ENCODE data around the gene SLC39A11. TPM values are rescaled to one million over a fixed set of nuclear protein-coding genes. Genes with fewer than 3 reads are reported as not detected.

The SLC39A11 gene
- total and polyA plus RNA-seq, 2 experiments from 2014 or later: 11.7 to 16.4 TPM

DNA sequence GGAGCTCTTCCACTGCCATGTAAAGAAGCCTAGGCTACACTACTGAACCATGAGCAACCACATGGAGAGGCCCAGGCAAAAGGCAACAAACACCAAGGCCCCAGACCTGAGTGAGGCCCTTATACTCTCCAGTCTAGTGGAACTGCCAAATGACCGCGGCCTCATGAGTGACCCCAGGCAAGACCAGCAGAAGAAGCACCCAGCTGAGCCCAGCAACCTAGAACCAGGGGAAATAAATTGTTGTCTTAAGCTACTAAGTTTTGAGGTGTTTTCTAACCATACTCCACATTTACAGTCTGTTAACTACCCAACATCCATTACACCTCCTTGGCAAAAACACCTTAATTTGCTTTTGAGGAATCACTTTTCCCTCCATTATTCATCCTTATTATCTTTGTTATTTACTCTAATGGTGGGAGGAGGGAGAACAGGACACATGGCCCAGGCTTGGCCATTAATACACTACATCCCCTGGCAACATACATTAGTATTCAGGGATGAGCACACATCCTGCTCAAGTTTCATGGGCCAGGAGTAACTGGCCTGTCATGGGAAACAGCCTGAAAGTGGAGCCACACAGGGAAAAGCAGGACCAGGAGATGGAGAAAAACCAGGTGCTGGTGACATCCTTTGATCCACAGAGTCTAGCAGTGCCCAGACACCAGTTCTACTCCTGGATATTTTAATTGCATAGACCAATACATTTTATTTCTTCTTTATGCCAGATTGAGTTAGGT lies 26.2 kb downstream of the SLC39A11 start:
- H3K27ac ChIP-seq: no peak overlapping the region
- 100% methylated on average over 2 of the region's 2 CpGs for WGBS, 2 experiments (ENCODE audit: low coverage in 1 of 2, low lambda C conversion rate in 2 of 2, missing lambda C conversion rate in 2 of 2)
- no peaks in the 10 kb centered on the region for H3K27me3 ChIP-seq (replicated peaks; ENCODE audit: insufficient read depth)
- H2AFZ ChIP-seq: no peak overlapping the region
- DNase-seq: no peak
- H3K4me3 ChIP-seq: no peak overlapping the region
- H3K79me2 ChIP-seq (ENCODE audit: insufficient read depth): no peaks in the 10 kb centered on the region
- peaks cover 16% of the 10 kb centered on the region for H3F3A ChIP-seq (ENCODE audit: insufficient read depth)
- no peaks in the 10 kb centered on the region for H3K9me2 ChIP-seq (ENCODE audit: insufficient read depth)
- H4K20me1 ChIP-seq (ENCODE audit: insufficient read depth): no peaks in the 10 kb centered on the region
- H3K4me2 ChIP-seq (ENCODE audit: unreplicated experiment): no peak overlapping the region
- peaks cover 17% of the 10 kb centered on the region for H3K4me1 ChIP-seq (ENCODE audit: insufficient read depth)
- no peak overlapping the region for H3K9ac ChIP-seq
- no peaks in the 10 kb centered on the region for H3K36me3 ChIP-seq (ENCODE audit: low read depth)
- in situ Hi-C loops (cut with MboI): no loop called here
- H3K9me3 ChIP-seq (ENCODE audit: low read depth): no peaks in the 10 kb centered on the region
- TF ChIP-seq EZH2phosphoT487 (IDR thresholded peaks at IDR 0.05; ENCODE audit: insufficient read depth, low read depth): no peak
- no peak for TF ChIP-seq EZH2 (IDR thresholded peaks at IDR 0.05; ENCODE audit: insufficient read depth, poor library complexity, severe bottlenecking)

DNA sequence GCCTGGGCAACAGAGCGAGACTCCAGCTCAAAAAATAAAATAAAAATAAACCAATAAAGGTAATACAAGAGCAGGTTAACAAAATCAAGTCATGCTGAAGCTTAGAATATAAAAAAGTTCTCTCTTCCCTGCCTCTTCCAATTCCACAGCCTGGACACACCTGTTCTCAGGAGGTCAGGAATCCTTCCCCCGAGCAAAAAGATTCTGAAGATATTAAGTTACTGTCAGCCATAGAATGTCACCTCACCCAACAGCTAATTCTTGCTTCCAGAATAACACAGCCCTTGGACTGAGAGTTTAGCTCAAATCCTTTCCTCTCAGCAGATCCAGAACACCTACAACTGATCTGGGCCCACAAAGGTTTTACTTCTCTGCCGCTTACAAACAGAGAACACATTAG lies 27.1 kb downstream of the SLC39A11 start:
- in situ Hi-C loops (cut with MboI): no loop called here
- no peak for TF ChIP-seq EZH2 (IDR thresholded peaks at IDR 0.05; ENCODE audit: insufficient read depth, poor library complexity, severe bottlenecking)
- TF ChIP-seq EZH2phosphoT487 (IDR thresholded peaks at IDR 0.05; ENCODE audit: insufficient read depth, low read depth): no peak

DNA sequence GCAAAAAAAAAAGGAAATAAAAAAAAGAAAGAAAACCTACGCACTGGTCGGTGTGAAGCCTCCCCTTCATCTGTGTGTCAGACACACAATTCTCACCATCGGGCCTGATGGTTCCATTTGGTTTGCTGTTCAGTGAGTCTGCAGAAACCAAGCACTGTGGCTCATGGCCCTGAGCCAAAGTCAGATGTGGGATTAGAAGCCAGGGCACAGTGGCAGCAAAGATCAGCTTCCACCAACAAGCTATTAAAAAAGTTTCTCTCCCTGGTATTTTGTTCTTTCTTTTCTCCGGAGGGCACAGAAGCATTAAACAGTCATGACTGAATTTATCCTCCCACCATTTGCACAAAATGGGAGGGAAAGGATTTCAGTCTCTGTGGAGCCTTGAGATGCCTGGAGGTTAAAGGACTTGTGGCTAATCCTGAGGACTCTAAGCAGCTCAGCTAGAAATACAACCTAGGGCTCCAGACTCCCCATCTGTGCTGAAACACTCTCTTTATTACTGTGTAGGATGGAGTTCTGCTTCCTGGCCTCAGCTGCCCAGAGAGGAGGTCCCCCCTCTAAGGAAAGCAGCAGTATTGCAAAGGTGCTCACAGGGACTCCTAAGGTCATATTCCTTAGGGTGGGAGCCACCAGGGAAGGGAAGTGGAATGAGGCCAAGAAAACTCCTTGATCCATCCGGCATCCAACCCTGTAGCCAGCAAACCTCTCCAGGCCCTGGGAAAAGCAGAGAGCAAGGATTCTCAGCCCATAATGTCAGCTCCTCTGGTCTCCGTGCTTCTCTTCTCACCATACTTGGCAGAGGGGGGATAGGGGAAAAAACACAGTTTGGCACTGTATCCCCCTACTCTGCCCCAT lies 28.2 kb downstream of the SLC39A11 start:
- Histone ChIP-seq H3F3A (ENCODE audit: insufficient read depth) (peaks cover 16% of the 10 kb centered on the region), H3K9me2 (ENCODE audit: insufficient read depth) (no peaks in the 10 kb centered on the region), H3K79me2 (ENCODE audit: insufficient read depth) (no peaks in the 10 kb centered on the region), H3K4me2 (ENCODE audit: unreplicated experiment) (no peak overlapping the region), H3K9ac (no peak overlapping the region), H3K36me3 (ENCODE audit: low read depth) (no peaks in the 10 kb centered on the region), H2AFZ (no peak overlapping the region), H3K4me1 (ENCODE audit: insufficient read depth) (peaks cover 17% of the 10 kb centered on the region), H3K27ac (no peak overlapping the region), H3K27me3 (replicated peaks; ENCODE audit: insufficient read depth) (no peaks in the 10 kb centered on the region), H4K20me1 (ENCODE audit: insufficient read depth) (no peaks in the 10 kb centered on the region), H3K4me3 (no peak overlapping the region), H3K9me3 (ENCODE audit: low read depth) (no peaks in the 10 kb centered on the region)
- in situ Hi-C loops (cut with MboI): no loop called here
- WGBS, 2 experiments (ENCODE audit: low coverage in 1 of 2, low lambda C conversion rate in 2 of 2, missing lambda C conversion rate in 2 of 2): 86 to 93% methylated on average over 6 of the region's 6 CpGs
- no peak for DNase-seq
- TF ChIP-seq EZH2 (IDR thresholded peaks at IDR 0.05; ENCODE audit: insufficient read depth, poor library complexity, severe bottlenecking) (no peak), EZH2phosphoT487 (IDR thresholded peaks at IDR 0.05; ENCODE audit: insufficient read depth, low read depth) (no peak)

More for the DNA sequence above, 27.1 kb downstream of the SLC39A11 start:
- H3F3A ChIP-seq (ENCODE audit: insufficient read depth): peaks cover 16% of the 10 kb centered on the region
- peaks cover 17% of the 10 kb centered on the region for H3K4me1 ChIP-seq (ENCODE audit: insufficient read depth)
- no peak overlapping the region for H3K9ac ChIP-seq
- no peak for DNase-seq
- H3K79me2 ChIP-seq (ENCODE audit: insufficient read depth): no peaks in the 10 kb centered on the region
- 95 to 100% methylated on average over 3 of the region's 3 CpGs for WGBS, 2 experiments (ENCODE audit: low coverage in 1 of 2, low lambda C conversion rate in 2 of 2, missing lambda C conversion rate in 2 of 2)
- H3K9me3 ChIP-seq (ENCODE audit: low read depth): no peaks in the 10 kb centered on the region
- H3K27me3 ChIP-seq (replicated peaks; ENCODE audit: insufficient read depth): no peaks in the 10 kb centered on the region
- H2AFZ ChIP-seq: no peak overlapping the region
- H3K4me3 ChIP-seq: no peak overlapping the region
- no peak overlapping the region for H3K4me2 ChIP-seq (ENCODE audit: unreplicated experiment)
- H4K20me1 ChIP-seq (ENCODE audit: insufficient read depth): no peaks in the 10 kb centered on the region
- H3K27ac ChIP-seq: no peak overlapping the region
- H3K36me3 ChIP-seq (ENCODE audit: low read depth): no peaks in the 10 kb centered on the region
- no peaks in the 10 kb centered on the region for H3K9me2 ChIP-seq (ENCODE audit: insufficient read depth)

DNA sequence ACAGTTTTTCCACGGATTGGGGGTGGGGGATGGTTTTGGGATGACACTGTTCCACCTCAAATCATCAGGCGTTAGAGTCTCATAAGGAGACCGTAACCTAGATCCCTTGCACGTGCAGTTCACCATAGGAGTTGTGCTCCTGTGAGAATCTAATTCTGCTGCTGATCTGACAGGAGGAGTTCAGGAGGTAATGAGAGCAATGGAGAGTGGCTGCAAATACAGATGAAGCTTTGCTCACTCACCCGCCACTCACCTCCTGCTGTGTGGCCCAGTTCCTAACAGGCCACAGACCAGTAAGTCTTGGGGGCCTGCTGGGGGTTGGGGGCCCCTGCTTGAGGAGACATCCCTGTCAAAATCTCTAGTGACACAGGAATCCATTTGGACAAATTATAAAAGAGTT lies 29.8 kb downstream of the SLC39A11 start:
- H4K20me1 ChIP-seq (ENCODE audit: insufficient read depth): no peaks in the 10 kb centered on the region
- no peaks in the 10 kb centered on the region for H3K9me2 ChIP-seq (ENCODE audit: insufficient read depth)
- peaks cover 4% of the 10 kb centered on the region; the same call in 1 of the 2 replicates for H3K4me1 ChIP-seq (ENCODE audit: insufficient read depth)
- peaks cover 2% of the 10 kb centered on the region; the same call in 1 of the 2 replicates for H3F3A ChIP-seq (ENCODE audit: insufficient read depth)
- no peak overlapping the region for H3K9ac ChIP-seq
- no peaks in the 10 kb centered on the region for H3K36me3 ChIP-seq (ENCODE audit: low read depth)
- H3K79me2 ChIP-seq (ENCODE audit: insufficient read depth): no peaks in the 10 kb centered on the region
- in situ Hi-C loops (cut with MboI): no loop called here
- no peak for DNase-seq
- no peak for TF ChIP-seq EZH2 (IDR thresholded peaks at IDR 0.05; ENCODE audit: insufficient read depth, poor library complexity, severe bottlenecking)
- TF ChIP-seq EZH2phosphoT487 (IDR thresholded peaks at IDR 0.05; ENCODE audit: insufficient read depth, low read depth): no peak
- no peak overlapping the region for H3K27ac ChIP-seq
- no peak overlapping the region for H2AFZ ChIP-seq
- no peak overlapping the region for H3K4me3 ChIP-seq
- H3K9me3 ChIP-seq (ENCODE audit: low read depth): no peaks in the 10 kb centered on the region
- WGBS, 2 experiments (ENCODE audit: low coverage in 1 of 2, low lambda C conversion rate in 2 of 2, missing lambda C conversion rate in 2 of 2): 94 to 95% methylated on average over 5 of the region's 5 CpGs
- H3K27me3 ChIP-seq (replicated peaks; ENCODE audit: insufficient read depth): no peaks in the 10 kb centered on the region
- H3K4me2 ChIP-seq (ENCODE audit: unreplicated experiment): no peak overlapping the region

Measured in GM23248 (cell line).